ENCODE results near the gene RPL13. TPM values are rescaled to one million over a fixed set of nuclear protein-coding genes. Genes with fewer than 3 reads are reported as not detected.

Gene RPL13
- total and polyA plus RNA-seq, 2 of the 8 experiments (the other 6 are each of a cell fraction or from before 2014, with no cell fraction given), result 2,162 to 7,384 TPM

DNA sequence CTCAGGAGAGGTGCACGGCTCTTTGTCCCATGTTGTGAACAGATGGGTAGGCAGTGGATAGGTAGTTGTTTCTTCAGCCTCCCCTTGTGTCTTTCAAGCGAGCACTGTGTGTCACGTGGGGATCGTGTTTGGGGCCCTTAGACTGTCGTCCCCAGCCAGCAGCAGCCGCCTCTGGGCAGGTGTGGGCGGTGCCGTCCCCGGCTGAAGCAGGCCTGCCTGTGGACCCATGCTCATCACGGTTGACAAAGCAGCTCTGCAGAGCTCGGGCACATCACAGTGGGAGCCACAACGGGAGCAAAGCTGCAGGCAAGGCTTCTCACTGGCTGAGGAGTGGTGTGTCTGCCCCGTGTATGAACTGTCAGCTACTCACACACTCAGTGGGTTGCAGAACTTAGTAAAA lies 4.7 kb upstream of the RPL13 start:
- Histone ChIP-seq H3K18ac (ENCODE audit: extremely low read depth, low read length) (no peak overlapping the region), H3K79me2 (ENCODE audit: control insufficient read depth in 1 of 2, insufficient read depth in 2 of 2, low read length in 2 of 2) (peaks cover 0 to 2% of the 10 kb centered on the region in 2 experiments; a peak in 2 of 4 replicates), H3K9ac (replicated peaks in 1 of 4; ENCODE audit: extremely low read depth in 1 of 4, low read depth in 3 of 4, low read length in 3 of 4) (no peak overlapping the region), H3K27me3 (replicated peaks in 1 of 4; ENCODE audit: control insufficient read depth in 3 of 4, extremely low read depth in 1 of 4, insufficient read depth in 3 of 4, low read length in 3 of 4) (no peaks in the 10 kb centered on the region), H3K4me2 (ENCODE audit: insufficient read depth in 1 of 2, low read depth in 2 of 2, low read length in 2 of 2) (no peak overlapping the region), H2BK20ac (ENCODE audit: low read length) (no peak overlapping the region), H2AK5ac (ENCODE audit: low read depth, low read length) (no peak overlapping the region), H3K23ac (ENCODE audit: insufficient read length) (no peak overlapping the region), H4K91ac (replicated peaks; ENCODE audit: insufficient read length, low read length) (no peak overlapping the region), H3K27ac (ENCODE audit: low read depth, low read length) (no peak overlapping the region), H2BK120ac (replicated peaks; ENCODE audit: low read depth, low read length) (no peak overlapping the region), H4K5ac (ENCODE audit: insufficient read length, low read depth, low read length) (no peak overlapping the region), H3K4ac (replicated peaks; ENCODE audit: insufficient read length, low read depth, low read length) (no peak overlapping the region), H2AFZ (ENCODE audit: low read length) (no peak overlapping the region), H3K4me3 (ENCODE audit: extremely low read depth in 1 of 4, insufficient read depth in 2 of 4, low read depth in 3 of 4, low read length in 4 of 4) (no peak overlapping the region), H3K23me2 (ENCODE audit: low read depth, low read length) (peaks cover 2% of the 10 kb centered on the region), H4K8ac (ENCODE audit: extremely low read depth, insufficient read depth, low read length) (no peak overlapping the region), H2BK15ac (ENCODE audit: low read length) (no peak overlapping the region), H3K79me1 (ENCODE audit: low read depth, low read length) (no peaks in the 10 kb centered on the region; the same call in 1 of the 2 replicates), H2BK5ac (ENCODE audit: low read depth, low read length) (no peak overlapping the region), H4K20me1 (replicated peaks in 1 of 2; ENCODE audit: control insufficient read depth in 1 of 2, insufficient read depth in 2 of 2, low read length in 2 of 2) (peaks cover 0 to 13% of the 10 kb centered on the region in 2 experiments), H2BK12ac (ENCODE audit: low read depth, low read length) (no peak overlapping the region), H3K14ac (ENCODE audit: insufficient read length) (no peak overlapping the region), H3K36me3 (ENCODE audit: control insufficient read depth in 2 of 4, insufficient read depth in 4 of 4, low read length in 3 of 4) (peaks cover 9 to 32% (median 28%) of the 10 kb centered on the region in 4 experiments), H3K9me3 (ENCODE audit: insufficient read depth in 2 of 2, low read depth in 1 of 2, low read length in 1 of 2) (no peaks in the 10 kb centered on the region), H3K4me1 (replicated peaks in 1 of 4; ENCODE audit: control insufficient read depth in 3 of 4, insufficient read depth in 4 of 4, low read length in 3 of 4) (no peaks in the 10 kb centered on the region), H3K56ac (replicated peaks; ENCODE audit: insufficient read length, low read depth, low read length) (no peak overlapping the region)
- WGBS, 2 experiments (ENCODE audit: extremely low coverage in 1 of 2, insufficient coverage in 1 of 2, insufficient read length in 1 of 2, insufficient replicate concordance in 2 of 2, low coverage in 1 of 2, low lambda C conversion rate in 2 of 2, missing lambda C conversion rate in 1 of 2), result 90% methylated on average over 13 of the region's 13 CpGs; no CpG with 5 or more reads in 1 of the 2 experiments
- FAIRE-seq, result no peak
- POLR2A ChIA-PET (ENCODE audit: partially characterized antibody), result interaction anchor here (0.9 to 2.2 kb wide), 4 partner anchors 10 to 150 kb away, joined by 3 to 9 read pairs (median 3); no protein-coding TSS in a partner anchor
- no peak for DNase-seq (ENCODE audit: low read depth in 1 of 2, low spot score in 2 of 2)
- CTCF ChIA-PET (ENCODE audit: partially characterized antibody), result interaction anchor here (0.7 to 1.3 kb wide), 2 partner anchors 10 to 198 kb away, joined by 3 to 5 read pairs; no protein-coding TSS in a partner anchor
- no peak for TF ChIP-seq ZNF274 (IDR thresholded peaks at IDR 0.05; ENCODE audit: borderline replicate concordance, extremely low read depth, low read length)
- no peak for TF ChIP-seq TAF7 (optimal IDR thresholded peaks at IDR 0.05; ENCODE audit: borderline replicate concordance, low read depth, low read length)
- no peak for TF ChIP-seq JUN (IDR thresholded peaks at IDR 0.05; ENCODE audit: low read depth, low read length)
- TF ChIP-seq RNF2 (IDR thresholded peaks at IDR 0.05; ENCODE audit: borderline replicate concordance, low read depth, low read length, missing control alignments, poor library complexity, severe bottlenecking), result no peak
- TF ChIP-seq BCL11A (IDR thresholded peaks at IDR 0.05; ENCODE audit: low read depth in 2 of 2, low read length in 2 of 2), result no peak
- no peak for TF ChIP-seq BACH1 (IDR thresholded peaks at IDR 0.05; ENCODE audit: low read length)
- TF ChIP-seq NANOG (IDR thresholded peaks at IDR 0.05; ENCODE audit: insufficient read depth, low read depth, low read length, poor library complexity, severe bottlenecking), result no peak
- no peak for TF ChIP-seq TBP (IDR thresholded peaks at IDR 0.05; ENCODE audit: low read depth, low read length)
- TF ChIP-seq, protein P1, sequence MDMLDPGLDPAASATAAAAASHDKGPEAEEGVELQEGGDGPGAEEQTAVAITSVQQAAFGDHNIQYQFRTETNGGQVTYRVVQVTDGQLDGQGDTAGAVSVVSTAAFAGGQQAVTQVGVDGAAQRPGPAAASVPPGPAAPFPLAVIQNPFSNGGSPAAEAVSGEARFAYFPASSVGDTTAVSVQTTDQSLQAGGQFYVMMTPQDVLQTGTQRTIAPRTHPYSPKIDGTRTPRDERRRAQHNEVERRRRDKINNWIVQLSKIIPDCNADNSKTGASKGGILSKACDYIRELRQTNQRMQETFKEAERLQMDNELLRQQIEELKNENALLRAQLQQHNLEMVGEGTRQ (IDR thresholded peaks at IDR 0.05; ENCODE audit: low read length), result no peak
- no peak for TF ChIP-seq CEBPB (IDR thresholded peaks at IDR 0.05; ENCODE audit: low read depth, low read length)
- TF ChIP-seq CHD1 (IDR thresholded peaks at IDR 0.05; ENCODE audit: low read depth, low read length), result no peak
- TF ChIP-seq, protein P2, sequence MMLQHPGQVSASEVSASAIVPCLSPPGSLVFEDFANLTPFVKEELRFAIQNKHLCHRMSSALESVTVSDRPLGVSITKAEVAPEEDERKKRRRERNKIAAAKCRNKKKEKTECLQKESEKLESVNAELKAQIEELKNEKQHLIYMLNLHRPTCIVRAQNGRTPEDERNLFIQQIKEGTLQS (IDR thresholded peaks at IDR 0.05; ENCODE audit: insufficient read depth, low read depth, low read length), result no peak

Data from H1 (cell line).